HG03196 (cell line): Measurements from ENCODE around the gene SYNGR1.
"Not testable (repeated sequence)": the region's sequence is repeated elsewhere in the genome, so short reads cannot be mapped to it uniquely, and the experiment has no call there.

Experiments used
- ATAC-seq: cut with Tn5 transposase; IDR thresholded peaks from one replicate; pipeline ENCODE4 v1.9.1; 2021; ENCODE audit not compliant: unreplicated experiment

Gene SYNGR1

DNA sequence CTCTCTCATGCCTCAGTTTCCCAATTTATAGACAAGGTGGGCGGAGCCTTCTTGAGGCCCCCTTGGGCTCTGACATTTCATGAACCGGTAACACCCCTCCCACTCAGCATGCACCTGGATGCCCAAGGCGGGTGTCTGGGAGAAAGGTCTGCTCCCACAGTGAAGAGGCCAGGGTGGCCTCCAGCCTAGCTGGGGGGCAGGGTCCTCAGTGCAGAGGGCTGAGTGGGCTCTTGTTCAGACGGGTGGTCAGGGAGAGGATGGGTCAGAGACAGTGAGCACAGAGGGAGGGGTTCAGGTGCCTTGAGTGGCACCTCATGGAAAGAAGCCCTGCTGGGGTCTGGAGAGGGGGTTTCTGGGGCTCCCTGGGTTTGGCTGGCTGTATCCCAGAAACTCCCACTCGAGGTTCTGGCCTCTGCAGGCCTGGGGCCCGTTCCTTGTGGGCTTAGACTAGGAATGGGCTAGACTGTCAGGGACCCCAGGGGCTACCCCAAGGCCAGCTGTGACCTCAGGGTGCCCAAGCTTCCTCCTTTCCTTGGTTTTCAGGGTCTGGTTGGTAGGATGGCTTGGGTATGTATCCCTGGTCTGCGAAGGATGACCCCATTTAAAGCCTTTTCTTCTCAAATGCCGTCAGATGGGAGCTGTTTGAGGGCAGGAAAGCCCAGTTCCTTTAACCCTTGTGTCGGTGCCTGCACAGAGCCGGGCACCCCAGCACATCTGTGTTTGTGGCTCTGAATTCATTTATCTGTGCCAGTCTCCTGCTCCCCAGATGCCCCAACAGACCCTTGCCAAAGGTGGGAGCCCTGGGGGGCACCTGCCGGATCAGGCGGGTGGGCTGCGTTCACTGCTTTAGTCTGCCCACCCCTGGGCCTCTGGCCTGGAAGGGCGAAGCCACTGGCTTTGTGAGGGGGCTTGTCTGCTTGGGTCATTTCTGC, 1.2 kb downstream of the SYNGR1 start:
- no peak for ATAC-seq

DNA sequence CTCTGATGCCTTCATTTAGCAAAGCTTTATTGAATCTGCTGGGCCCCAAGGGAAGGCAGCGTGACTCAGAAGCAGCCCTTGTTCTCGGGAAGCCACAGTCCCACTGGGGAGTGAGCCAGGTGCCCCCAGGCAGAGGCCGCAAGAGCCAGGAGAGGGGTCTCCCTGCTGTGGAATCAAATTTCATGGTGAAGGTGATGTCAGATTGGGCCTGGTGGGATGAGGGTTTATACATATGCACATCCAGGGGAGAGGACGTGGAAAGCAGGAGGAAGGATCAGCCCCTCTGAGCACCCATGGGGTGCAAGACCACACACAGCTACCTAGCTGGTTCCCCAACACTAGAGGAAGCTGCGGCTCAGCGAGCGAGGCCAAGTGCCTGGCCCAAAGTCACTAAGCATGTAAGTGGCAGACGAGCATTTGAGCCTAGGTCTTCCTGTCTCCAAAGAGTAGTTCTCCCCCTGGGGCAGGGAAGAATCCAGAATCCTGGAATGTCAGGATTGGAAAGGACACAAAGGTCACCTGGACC, 2.0 kb downstream of the SYNGR1 start:
- ATAC-seq = no peak

DNA sequence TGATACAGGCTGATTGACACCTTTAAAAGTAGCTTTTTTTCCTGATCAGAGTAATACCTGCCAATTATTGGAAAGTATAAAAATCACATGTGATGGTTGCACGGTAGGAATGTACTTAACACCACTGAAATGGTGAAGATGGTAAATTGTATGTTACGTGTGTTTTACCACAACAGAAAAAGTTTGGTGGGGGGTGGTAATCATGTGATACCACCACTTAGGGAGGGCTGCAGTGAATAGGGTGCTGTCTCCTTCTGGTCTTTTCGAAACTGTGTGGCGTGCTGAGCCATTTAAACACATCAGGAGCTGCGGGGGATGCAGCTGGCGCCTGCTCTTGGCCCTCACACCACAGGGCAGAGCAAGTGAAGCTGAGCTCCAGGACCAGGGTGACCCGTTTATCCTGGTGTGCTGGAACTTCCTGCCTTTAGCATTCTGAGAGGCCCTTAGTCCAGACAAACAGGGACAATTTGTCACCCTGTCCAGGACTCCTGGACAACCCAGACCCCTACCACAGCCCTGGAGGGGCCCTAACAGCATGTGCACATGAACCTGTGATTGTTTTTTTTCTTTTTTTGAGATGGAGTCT, 2.6 kb downstream of the SYNGR1 start:
- no peak for ATAC-seq

DNA sequence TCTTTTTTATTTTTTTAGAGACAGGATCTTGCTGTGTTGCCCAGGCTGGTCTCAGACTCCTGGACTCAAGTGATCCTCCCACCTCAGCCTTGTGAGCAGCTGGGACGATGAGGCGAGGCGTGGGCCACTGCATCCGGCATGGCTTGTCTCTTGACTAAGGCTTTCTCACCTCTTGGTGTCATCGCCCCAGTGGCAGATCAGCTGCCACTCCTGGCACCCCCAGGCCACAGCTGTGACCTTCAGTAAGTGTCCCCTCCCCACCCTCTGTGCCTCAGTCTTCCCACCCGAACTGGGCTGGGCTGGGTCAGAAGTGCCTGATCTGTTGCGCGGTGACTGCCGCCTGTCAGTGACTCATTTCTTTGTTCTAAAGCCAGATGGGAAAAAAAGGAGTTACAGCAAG, 3.6 kb downstream of the SYNGR1 start:
- no peak for ATAC-seq

DNA sequence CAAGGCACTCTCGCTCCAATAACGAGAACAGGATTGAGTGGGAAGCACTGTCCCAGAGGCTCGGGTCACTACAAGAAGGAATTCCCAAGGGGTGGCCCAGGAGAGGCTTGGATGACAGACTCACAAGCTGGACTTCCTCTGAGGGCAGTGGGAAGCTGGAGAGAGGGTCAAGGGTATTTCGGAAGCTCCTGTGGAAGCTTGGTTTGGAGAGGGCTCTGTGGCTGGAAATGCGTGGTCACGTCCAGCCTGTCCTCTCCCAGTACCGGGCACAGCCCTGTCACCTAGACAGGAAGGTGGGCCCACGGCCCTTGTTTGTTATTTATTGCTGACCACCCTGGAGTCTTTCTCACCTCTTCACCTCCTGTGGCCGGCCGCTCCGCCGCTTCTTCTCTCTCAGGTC, 5.3 kb downstream of the SYNGR1 start:
- ATAC-seq = no peak

DNA sequence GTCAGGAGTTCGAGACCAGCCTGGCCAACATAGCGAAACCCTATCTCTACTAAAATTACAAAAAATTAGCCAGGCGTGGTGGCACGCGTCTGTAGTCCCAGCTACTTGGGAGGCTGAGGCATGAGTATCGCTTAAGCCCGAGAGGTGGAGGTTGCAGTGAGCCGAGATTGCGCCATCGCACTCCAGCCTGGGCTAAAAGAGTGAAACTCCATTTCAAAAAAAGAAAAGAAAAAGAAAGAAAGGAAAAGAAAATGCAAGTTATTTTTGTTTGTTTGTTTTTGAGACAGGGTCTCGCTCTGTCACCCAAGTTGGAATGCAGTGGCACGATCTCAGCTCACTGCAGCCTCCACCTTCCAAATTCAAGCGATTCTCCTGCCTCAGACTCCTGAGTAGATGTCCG, 6.0 kb downstream of the SYNGR1 start:
- ATAC-seq = not testable (repeated sequence)

DNA sequence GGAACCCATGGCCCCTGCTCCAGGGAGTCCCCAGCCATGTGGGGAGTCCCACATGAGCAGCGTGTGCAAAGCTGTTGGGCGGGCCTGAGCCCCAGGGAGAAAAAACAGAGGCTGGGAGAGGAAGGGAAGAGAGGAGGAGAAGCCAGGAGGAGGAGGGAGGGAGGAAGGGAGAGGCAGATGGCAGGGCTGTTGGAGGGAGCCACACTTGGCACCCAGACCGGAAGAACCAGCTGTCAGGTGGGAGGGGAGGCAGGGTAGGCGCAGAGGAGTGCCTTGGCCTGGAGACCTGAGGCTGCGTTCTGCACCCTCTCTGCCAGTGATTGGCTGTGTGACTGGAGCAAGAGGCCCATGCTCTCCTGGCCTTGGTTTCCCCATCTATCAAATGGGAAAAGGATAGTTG, 6.7 kb downstream of the SYNGR1 start:
- ATAC-seq = no peak

DNA sequence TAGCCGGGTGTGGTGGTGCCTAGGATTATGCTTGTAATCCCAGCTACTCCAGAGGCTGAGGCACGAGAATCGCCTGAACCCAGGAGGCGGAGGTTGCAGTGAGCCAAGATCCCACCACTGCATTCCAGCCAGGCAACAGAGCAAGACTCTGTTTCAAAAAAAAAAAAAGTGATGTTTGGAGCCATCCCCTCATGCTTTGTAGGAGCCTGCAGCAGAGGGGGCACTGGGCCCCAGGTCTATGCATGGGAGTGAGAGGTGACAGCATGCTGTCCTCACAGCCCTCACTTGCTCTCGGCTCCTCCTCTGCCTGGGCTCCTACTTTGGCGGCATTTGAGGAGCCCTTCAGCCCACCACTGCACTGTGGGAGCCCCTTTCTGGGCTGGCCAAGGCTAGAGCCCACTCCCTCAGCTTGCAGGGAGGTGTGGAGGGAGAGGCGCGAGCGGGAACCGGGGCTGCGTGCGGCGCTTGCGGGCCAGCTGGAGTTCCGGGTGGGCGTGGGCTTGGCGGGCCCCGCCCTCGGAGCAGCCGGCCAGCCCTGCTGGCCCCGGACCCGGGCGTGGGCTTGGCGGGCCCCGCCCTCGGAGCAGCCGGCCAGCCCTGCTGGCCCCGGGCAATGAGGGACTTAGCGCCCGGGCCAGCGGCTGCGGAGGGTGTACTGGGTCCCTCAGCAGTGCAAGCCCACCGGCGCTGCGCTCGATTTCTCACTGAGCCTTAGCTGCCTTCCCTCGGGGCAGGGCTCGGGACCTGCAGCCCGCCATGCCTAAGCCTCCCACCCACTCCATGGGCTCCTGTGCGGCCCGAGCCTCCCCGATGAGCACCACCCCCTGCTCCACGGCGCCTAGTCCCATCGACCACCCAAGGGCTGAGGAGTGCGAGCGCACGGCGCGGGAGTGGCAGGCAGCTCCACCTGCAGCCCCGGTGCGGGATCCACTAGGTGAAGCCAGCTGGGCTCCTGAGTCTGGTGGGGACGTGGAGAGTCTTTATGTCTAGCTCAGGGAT, 7.6 kb downstream of the SYNGR1 start:
- ATAC-seq = not testable (repeated sequence)

DNA sequence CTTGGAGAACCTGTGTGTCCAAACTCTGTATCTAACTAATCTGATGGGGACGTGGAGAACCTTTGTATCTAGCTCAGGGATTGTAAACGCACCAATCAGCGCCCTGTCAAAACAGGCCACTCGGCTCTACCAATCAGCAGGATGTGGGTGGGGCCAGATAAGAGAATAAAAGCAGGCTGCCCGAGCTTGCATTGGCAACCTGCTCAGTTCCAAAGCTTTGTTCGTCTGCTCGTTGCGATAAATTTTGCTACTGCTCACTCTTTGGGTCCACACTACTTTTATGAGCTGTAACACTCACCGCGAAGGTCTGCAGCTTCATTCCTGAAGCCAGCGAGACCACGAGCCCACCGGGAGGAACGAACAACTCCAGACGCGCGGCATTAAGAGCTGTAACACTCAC, 8.4 kb downstream of the SYNGR1 start:
- ATAC-seq = not testable (repeated sequence)

DNA sequence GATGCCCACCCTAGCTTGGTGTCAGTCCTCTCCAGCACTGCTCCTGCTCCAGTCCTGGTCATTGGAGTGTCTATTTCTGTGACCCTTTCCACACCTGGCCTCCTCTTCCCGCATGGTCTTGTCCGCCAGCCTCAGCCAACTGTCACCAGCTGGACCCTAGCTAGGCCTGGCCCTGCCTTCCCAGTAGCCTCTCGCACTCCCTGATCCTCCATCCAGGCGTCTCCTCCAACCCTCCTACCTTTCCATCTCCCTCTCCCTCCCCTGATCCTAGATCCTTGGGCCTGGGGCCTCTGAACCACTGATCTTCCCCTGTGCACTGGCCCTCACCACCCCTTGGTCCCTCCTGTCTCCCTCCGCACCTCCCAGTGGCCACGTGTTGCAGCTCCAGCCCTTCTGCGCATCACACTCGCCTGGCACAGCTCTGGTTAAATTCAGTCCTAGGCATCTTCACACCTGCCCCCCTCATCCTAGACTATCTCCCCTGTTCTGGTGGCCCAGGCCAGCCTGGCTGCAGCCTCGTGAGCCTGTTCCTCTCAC, 9.9 kb downstream of the SYNGR1 start:
- ATAC-seq = no peak

DNA sequence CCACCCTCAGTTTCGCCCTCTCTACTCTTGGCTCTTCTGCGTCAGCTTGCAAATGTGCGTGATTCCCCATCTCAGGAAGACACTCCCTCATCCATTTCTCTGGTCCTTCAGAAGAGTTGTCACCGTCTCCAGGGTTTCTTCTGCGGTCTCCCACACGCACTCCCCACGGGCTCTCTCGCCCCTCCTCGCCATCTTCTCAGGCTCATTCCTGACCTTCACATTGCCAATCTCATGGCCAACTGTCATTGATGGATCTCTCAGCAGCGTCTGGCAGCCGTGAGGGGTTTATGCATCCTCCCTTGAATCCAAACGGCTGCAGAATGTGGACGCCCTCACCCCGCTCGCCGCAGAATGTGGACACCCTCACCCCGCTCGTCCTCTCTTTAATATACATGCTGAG, 10.5 kb downstream of the SYNGR1 start:
- no peak for ATAC-seq

DNA sequence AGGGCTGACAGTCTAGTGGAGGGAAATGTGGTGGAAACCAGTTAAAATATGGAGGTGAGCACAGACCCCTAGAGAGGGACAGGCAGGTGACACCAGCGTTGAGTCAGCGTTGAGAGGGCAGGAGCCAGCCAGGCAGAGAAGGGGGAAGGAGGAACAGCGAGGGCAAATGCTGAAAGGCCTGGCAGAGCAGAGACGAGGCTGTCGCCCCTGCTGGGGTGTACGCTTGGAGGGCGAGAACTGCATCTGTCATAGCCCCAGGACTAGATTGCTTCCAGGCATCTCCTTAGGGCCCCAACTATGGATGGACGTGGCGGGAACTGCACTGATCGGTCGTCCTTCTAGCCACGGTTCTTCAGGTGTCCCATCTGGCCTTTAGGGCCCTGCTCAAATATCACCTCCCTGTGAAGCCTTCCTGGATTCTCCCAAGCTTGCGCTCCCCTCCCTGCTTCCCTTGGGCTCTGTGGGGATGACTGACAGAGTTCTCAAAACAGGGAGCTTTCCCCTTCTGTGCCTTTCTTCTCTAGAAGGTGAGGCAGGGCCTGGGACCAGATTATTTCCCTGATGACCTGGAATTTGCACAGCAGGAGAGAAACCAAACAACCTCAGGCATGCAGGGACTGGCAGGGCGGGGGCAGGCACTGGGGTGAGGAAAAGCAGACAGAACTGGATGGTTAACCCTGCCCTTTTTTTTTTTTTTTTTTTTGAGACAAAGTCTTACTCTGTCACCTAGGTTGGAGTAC, 11.1 kb downstream of the SYNGR1 start:
- no peak for ATAC-seq

DNA sequence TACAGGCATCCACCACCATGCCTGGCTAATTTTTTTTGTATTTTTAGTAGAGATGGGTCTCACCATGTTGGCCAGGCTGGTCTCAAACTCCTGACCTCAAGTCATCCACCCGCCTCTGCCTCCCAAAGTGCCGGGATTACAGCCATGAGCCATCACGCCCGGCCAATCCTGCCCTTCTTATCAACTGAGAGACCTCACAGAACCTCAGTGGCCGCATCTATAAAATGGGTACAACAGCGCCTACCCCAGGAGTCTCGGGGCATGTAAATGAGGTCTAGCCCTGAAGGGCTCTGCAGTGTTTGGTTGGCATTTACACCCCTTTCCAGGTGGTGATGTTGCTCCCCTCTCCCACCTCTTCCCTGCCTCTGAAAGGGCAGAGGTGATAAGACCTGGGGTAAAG, 11.7 kb downstream of the SYNGR1 start:
- no peak for ATAC-seq

DNA sequence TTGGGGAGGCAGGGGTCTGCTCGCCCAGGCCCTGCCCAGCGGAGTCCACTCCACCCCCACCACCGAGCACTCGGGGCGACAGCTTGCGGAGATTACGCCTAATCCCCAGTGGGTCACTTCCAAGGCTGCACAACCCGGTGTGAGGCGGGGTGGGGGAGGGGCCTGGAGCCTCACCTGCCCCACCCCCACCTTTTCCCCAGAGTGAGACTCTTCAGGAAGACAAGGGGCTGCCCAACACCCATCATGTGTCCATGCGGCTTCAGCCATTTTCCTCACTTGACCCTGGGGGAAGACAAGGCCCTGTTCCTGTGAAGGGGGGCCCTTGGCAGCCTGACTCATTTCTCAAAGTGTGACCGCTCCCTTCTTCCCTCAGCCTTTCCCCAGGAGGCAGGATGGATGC, 12.5 kb downstream of the SYNGR1 start:
- no peak for ATAC-seq

DNA sequence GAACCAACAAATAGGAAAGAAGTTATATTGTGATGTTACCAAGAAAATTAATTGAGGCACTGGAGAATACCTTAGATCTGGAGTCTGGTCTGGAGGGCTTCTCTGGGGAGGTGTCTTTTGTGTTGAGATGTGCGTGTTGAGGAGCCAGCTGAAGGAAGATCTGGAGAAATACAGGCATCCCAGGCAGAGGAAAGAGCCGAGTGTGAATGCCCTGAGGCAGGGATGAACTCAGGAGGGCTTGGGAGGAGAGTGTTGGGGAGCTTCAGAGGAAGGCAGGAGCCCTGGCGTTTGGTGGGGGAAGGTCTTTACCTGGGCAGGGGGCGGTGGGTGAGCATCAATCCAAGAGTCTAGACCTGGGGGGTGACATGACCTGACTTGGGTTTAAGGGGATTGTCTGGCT, 13.1 kb downstream of the SYNGR1 start:
- no peak for ATAC-seq

DNA sequence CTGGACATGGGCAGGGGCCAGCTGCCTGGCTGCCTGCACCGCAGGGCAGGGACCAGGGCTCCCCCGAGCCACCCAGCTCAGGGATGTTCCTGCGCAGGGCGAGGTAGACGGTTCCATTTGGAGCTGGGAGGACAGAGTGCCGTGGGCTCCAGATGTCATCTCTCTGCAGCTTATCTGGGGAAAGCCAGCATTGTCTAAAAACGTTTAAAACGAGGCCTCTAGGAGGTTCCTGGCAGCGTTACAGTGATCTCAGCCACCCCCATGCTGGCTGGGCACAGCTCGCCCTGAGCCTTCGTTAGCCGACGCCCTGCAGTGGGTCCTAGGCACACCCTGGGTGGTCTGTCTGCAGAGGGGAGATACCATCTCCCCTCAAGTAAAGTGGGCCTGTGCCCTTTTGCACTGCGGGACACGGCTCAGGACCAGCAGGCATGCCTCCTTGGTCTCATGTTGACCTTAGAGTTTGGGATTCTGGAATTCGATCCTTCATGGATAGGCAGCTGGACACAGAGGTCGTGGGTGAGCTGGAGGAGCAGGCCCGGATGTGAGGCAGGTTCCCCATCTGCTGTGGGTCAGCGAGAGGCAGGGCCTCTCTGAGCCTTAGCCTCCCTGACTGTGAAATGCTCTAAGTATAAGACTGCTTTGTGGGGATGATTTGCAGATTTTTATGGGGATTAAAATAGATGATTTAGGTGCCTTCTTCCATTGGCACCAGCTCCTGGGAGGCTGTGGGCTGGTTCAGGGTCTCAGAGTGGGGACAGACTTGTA, 14.1 kb downstream of the SYNGR1 start:
- no peak for ATAC-seq

DNA sequence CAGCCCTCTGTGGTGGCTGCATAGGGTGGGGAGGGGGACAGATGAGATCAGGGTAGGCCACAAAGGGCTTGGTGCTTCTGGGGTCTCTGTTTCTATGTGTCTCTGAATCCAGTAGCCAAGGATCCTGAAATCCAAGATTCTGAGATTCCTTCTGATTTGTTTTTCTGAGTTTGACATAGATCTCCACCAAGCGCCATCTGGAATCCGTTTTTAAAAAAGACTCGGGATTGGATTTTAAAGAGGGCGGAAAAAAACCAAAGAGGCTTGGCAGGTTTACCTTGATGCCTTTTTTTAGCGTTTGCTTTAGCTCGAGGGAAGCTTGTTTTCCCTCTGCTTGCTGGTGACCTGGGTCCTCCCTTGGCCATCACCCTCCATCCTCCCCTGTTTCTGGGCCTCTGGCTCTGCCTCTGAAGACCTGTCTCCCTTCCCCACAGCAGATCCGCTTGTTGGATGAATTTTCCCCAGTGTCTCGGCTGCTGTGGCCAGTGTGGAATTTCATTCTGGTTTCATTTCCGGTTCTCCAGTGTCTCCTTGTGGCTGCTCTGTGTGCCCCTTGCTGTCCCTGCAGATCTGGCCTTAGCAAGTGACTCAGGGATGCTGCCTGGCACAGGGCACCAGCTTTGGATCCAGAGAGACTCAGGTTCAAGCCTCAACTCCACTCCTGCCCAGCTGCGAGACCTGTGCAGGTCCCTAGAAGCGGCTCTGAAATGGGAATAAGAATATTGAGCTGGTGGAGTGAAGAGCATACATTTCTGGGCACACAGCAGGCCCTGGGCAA, 15.1 kb downstream of the SYNGR1 start:
- ATAC-seq = no peak

DNA sequence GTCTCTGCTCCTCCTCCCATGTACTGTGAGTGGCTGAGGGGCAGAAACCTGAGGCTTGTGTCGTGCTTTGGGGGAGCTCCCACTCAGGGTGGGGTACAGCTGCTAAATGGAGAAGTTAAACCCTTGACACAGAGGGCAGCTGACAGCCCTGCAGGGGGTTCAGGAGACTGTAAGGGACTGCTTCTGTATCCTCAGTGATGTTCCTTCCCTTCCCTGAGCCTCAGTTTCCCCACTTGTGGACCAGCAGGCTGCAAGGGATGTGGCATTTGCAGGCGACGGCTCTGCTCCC, 15.6 kb downstream of the SYNGR1 start:
- no peak for ATAC-seq

DNA sequence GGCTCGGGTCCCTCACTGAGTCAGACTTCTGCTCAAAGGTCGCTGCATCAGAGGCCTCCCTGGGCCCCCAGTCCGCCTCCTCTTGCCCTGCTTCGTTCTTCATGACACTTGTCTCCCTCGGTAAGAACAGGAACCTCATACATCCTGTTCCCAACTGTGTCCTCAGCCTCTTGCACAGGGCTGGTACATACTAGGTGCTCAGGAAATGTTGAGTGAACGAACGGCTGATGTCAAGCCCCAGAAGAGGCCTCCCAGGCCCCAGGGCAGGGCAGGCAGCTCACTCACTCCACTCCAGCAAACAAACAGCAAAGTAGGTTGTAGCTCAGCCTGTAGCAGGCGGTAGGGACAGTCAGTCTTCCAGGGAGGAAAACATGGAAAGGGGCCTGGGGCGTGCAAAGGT, 17.2 kb downstream of the SYNGR1 start:
- no peak for ATAC-seq
